ENCODE data around the gene MISP. TPM values are rescaled to one million over a fixed set of nuclear protein-coding genes. Genes with fewer than 3 reads are reported as not detected.

Gene MISP
- total and polyA plus RNA-seq, 2 of the 13 experiments (the other 11 are each of a cell fraction or from before 2014, with no cell fraction given): 0.67 to 1.3 TPM

DNA sequence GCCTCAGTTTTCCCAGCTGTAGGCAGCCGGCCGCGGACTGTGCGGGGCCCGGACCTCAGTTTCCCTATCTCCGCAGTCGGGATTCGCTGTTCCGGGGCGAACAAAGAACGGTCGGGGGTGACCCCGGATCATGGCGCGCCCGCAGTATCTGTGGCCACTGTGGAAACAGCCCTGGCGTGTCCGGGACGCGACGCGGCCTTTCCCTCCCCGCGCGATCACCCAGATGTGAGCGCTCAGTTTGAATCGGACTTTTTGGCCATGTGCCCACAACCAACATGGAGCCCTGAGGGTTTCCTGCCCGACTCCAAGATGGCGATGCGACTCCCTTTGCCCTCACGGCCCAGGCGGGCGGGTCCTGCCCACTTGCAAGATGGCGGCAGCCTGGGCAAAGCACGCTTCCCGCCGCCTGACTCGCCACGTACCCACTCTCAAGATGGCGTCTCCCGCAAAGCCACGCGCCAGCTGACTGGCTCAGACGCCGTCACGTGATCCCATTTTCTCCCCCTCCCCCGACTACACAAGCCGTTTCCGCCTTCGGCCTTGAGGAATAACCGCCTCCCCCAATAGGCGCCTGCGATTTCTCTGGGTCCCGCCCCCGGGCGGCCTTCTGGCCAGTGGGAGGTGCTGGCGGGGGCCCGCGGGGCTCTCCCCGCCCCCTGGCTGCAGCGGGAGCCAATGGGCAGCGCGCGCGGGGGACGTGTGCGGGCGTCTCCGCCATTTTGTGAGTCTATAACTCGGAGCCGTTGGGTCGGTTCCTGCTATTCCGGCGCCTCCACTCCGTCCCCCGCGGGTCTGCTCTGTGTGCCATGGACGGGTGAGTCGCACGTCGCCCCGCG lies 46.0 kb downstream of the MISP start, which contains the start of gene PTBP1 (continued):
- peak; percentile 54; the same call in 1 of the 2 replicates for TF ChIP-seq ZNF253 (CRISPR knock-in tag; IDR thresholded peaks at IDR 0.05; ENCODE audit: borderline replicate concordance)
- TF ChIP-seq ZFAT (CRISPR knock-in tag; conservative IDR thresholded peaks at IDR 0.05): no peak
- peak; percentile 75; the same call in 1 of the 2 replicates for TF ChIP-seq ZNF317 (CRISPR knock-in tag; IDR thresholded peaks at IDR 0.05)
- TF ChIP-seq, protein P1, sequence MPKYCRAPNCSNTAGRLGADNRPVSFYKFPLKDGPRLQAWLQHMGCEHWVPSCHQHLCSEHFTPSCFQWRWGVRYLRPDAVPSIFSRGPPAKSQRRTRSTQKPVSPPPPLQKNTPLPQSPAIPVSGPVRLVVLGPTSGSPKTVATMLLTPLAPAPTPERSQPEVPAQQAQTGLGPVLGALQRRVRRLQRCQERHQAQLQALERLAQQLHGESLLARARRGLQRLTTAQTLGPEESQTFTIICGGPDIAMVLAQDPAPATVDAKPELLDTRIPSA (CRISPR knock-in tag; IDR thresholded peaks at IDR 0.05; ENCODE audit: borderline replicate concordance): no peak
- peak; percentile 95 for TF ChIP-seq KDM2A (CRISPR knock-in tag; IDR thresholded peaks at IDR 0.05; ENCODE audit: borderline replicate concordance, low read depth)
- no peak for TF ChIP-seq ZNF343 (CRISPR knock-in tag; IDR thresholded peaks at IDR 0.05)
- no peak for TF ChIP-seq TERF1 (CRISPR knock-in tag; IDR thresholded peaks at IDR 0.05)
- peak; percentile 18; the same call in 1 of the 2 replicates for TF ChIP-seq BATF2 (CRISPR knock-in tag; IDR thresholded peaks at IDR 0.05)
- TF ChIP-seq HOXA7 (CRISPR knock-in tag; IDR thresholded peaks at IDR 0.05): no peak
- no peak for TF ChIP-seq ZNF775 (CRISPR knock-in tag; IDR thresholded peaks at IDR 0.05; ENCODE audit: borderline replicate concordance)
- peak; percentile 88; the same call in 1 of the 2 replicates for TF ChIP-seq MIER3 (CRISPR knock-in tag; IDR thresholded peaks at IDR 0.05; ENCODE audit: borderline replicate concordance)
- TF ChIP-seq SIX1 (CRISPR knock-in tag; IDR thresholded peaks at IDR 0.05; ENCODE audit: borderline replicate concordance): no peak
- no peak for TF ChIP-seq SMC3 (IDR thresholded peaks at IDR 0.05; ENCODE audit: low read length)
- TF ChIP-seq ZNF792 (CRISPR knock-in tag; IDR thresholded peaks at IDR 0.05): peak; percentile 74; the same call in 1 of the 2 replicates
- TF ChIP-seq KLF16 (CRISPR knock-in tag; IDR thresholded peaks at IDR 0.05): peak in 1 of 2 experiments; percentile 92; a peak in 2 of 4 replicates
- no peak for TF ChIP-seq ZNF362 (CRISPR knock-in tag; IDR thresholded peaks at IDR 0.05; ENCODE audit: borderline replicate concordance)
- TF ChIP-seq ZNF580 (CRISPR knock-in tag; IDR thresholded peaks at IDR 0.05; ENCODE audit: borderline replicate concordance, low read depth): peak; percentile 92
- no peak for TF ChIP-seq MBD4 (IDR thresholded peaks at IDR 0.05; ENCODE audit: borderline replicate concordance, low read length)
- no peak for TF ChIP-seq HMGA1 (CRISPR knock-in tag; conservative IDR thresholded peaks at IDR 0.05)
- TF ChIP-seq ZNF296 (CRISPR knock-in tag; conservative IDR thresholded peaks at IDR 0.05): no peak

All from HepG2 (cell line).